ENCODE results near the gene ASB5.
"Not testable (repeated sequence)": the region's sequence is repeated elsewhere in the genome, so short reads cannot be mapped to it uniquely, and the experiment has no call there.

Gene ASB5

GRCh38 chr4:176222149-176222548, 46.9 kb downstream of the ASB5 start:
- DNase-seq (ENCODE audit: low read depth in 2 of 2) = no peak

GRCh38 chr4:176217510-176217909, 51.5 kb downstream of the ASB5 start:
- DNase-seq (ENCODE audit: low read depth in 2 of 2) = no peak

DNA sequence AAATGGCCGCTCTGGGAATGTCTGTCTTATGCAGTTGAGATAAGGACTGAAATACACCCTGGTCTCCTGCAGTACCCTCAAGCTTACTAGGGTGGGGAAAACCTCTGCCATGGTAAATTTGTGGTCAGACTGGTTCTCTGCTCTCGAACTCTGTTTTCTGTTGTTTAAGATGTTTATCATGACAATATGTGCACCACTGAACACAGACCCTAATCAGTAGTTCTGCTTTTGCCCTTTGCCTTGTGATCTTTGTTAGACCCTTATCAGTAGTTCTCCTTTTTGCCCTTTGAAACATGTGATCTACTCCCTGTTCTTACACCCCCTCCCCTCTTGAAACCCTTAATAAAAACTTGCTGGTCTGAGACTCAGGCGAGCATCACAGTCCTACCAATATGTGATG, 56.7 kb downstream of the ASB5 start:
- DNase-seq (ENCODE audit: low read depth in 2 of 2) = not testable (repeated sequence)

DNA sequence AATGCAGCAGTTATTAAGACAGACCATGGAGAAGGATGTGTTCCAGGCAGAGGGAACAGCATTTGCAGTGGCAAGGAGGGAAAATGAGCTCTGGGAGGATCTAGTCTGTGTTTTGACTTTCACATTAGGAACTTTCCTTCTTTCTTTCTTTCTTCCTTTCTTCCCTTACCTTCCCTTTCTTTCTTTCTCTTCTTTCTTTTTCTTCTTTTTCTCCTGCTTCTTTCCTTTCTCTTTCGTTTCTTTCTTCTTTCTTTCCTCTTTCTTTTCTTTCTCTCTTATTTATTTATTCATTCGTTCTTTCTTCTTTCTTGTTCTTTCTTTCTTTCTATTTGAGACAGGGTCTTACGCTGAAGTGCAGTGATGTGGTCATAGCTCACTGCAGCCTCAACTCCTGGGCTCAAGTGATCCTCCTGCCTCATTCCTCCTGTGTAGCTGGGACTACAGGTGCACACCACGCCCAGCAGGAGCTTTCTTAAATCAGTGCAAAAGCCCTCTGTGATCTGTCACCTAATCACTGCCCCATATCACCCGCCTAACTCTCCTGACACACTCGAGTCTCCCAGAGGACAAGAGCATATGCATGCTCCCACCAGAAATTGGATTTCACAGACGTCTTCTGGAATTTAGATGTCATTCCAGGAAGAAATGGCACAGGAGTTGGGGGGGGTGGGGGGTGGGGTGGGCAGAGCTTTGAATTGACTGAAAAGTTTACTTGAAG, 58.3 kb downstream of the ASB5 start:
- no peak for DNase-seq (ENCODE audit: low read depth in 2 of 2)

DNA sequence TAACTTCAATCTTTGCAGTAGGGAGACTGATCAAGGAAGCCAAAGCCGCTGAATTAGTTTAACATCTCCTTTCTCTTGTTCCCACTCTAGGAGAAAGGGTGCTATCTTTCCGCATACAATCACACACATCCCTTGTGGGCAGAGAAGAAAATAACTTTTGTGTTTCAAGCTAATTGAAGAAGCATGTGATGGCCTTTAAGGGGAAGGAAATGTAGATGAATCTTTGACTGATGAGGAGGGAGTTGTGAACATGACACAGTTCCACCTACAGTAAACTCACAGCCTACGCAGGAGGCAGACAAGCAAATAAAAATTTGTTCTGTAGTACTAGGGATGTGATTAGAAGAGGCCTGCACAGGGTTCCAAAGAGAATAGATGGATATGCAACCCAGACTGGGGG, 58.9 kb downstream of the ASB5 start:
- no peak for DNase-seq (ENCODE audit: low read depth in 2 of 2)

- no peak for DNase-seq (ENCODE audit: low read depth in 2 of 2)
These were observed 59.5 kb downstream of the ASB5 start for GRCh38 chr4:176209535-176209934.

- DNase-seq (ENCODE audit: low read depth in 2 of 2) = no peak
These were observed 61.2 kb downstream of the ASB5 start for GRCh38 chr4:176207839-176208238.

GRCh38 chr4:176205299-176205698, 63.7 kb downstream of the ASB5 start:
- no peak for DNase-seq (ENCODE audit: low read depth in 2 of 2)

DNA sequence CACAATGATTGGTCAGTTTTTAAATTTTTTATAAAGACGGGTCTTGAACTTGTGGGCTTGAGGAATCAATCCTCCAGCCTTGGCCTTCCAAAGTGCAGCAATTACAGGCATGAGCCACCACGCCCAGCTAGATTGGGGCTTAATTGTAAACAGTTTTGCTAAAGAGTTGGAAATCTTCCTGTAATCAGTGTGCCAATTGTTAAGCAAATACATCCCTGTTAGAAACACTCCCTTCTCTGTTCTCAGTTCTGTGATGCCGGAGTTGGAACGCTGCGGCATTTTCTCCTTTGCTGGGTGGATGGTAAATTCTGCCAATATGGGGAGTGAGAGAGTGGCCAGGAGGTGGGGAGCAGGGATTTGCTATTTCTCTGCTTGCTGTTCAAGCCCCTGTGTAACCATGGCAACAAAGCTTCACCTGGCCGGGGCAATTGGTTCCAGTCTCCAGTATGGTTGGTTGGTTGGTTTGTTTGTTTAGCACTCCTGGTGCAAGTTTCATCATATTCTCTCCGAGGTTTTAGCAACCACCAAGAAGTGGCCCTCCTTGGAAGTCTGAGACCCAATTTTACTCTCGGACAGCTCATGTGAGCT, 70.6 kb downstream of the ASB5 start:
- DNase-seq (ENCODE audit: low read depth in 2 of 2) = no peak

DNA sequence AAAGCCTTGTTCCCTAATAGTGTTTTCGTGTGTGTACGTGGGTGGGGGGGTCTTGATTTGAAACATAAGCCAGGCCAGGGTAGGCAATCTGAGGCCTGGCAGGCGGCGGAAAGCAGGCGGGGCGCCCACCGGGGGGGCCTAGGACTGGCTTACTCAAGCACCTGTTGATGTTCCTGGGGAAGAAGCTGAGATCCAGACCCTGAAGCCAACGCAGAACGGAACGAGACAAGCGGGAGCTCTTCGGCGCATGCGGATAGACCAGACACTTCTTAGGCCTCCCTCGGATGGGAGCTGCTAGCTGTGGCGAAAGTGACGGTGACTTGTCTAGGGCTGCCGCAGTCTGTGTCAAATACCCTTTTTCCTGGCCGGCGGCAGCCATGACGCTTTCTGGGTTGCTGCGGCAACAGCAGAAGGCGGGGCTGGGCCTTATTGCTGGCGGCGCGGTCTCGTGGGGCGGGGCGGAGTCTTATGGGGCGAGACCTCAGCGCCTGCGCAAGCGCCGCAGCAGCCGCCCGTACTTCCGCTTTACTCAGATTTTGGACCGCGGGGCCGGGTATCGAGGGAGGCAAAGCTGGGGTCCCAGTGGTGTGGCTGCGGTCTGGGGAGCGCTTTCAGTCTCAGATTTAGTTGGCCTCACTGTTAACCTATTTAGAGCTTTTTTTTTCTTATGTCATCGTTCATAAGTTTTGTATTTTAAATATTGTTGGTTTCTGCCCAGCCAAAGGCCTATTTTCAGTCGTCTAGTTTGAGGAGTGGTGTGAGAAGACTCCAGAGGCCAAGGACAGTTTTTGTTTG, 73.6 kb downstream of the ASB5 start, which contains the start of gene SPATA4:
TSS of gene SPATA4 (minus strand) at position 402 of the 795 bp plus-strand sequence. CDS start at position 379, 23 bp downstream.
- peak; percentile 90 for DNase-seq (ENCODE audit: low read depth in 2 of 2)

GRCh38 chr4:176193938-176194337, 75.1 kb downstream of the ASB5 start:
- no peak for DNase-seq (ENCODE audit: low read depth in 2 of 2)

- DNase-seq (ENCODE audit: low read depth in 2 of 2) = no peak
These were observed 75.9 kb downstream of the ASB5 start for GRCh38 chr4:176193126-176193525.

GRCh38 chr4:176191974-176192373, 77.0 kb downstream of the ASB5 start:
- no peak for DNase-seq (ENCODE audit: low read depth in 2 of 2)

- DNase-seq (ENCODE audit: low read depth in 2 of 2) = no peak
These were observed 78.9 kb downstream of the ASB5 start for GRCh38 chr4:176189891-176190795.

- no peak for DNase-seq (ENCODE audit: low read depth in 2 of 2)
These were observed 80.4 kb downstream of the ASB5 start for GRCh38 chr4:176188654-176189053.

GRCh38 chr4:176187624-176188023, 81.4 kb downstream of the ASB5 start:
- no peak for DNase-seq (ENCODE audit: low read depth in 2 of 2)

- no peak for DNase-seq (ENCODE audit: low read depth in 2 of 2)
These were observed 82.2 kb downstream of the ASB5 start for GRCh38 chr4:176186671-176187395.

GRCh38 chr4:176186067-176186466, 83.0 kb downstream of the ASB5 start:
- DNase-seq (ENCODE audit: low read depth in 2 of 2) = no peak

DNA sequence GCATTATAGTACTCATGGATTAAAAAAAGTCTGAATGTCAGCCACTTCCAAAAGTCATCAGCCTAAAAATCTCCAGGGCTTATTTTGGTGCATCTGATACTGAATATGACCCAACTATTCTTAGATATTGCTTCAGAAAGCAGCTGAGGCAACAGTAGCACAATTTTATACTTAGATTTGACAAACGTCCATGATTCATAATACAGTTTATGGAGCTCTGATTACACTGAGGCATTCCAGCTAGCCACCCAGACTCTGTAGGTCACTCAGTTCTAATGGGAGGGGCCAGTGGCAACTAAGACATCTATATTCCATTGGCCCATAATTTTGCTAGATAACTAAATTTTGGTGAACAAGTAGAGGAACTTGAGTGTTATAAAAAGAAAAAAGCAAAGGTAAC, 84.0 kb downstream of the ASB5 start:
- no peak for DNase-seq (ENCODE audit: low read depth in 2 of 2)

Measured in activated CD8-positive, alpha-beta memory T cell treated with anti-CD3 and anti-CD28 coated beads for 4 hours (primary cell).